CD4-positive, alpha-beta T cell (primary cell): Measurements from ENCODE around the gene SLC5A3. TPM values are rescaled to one million over a fixed set of nuclear protein-coding genes. Genes with fewer than 3 reads are reported as not detected.

ENCODE experiments used
- ATAC-seq: fragments of 200-7000 bp; cut with Tn5 transposase; one replicate; pipeline ENCODE4 v1.10.0; 2022; ENCODE audit warnings: mild to moderate bottlenecking; ENCODE audit not compliant: poor library complexity
- CTCF ChIA-PET: fragments of 350-600 bp; sonication (Branson Sonifier 250); formaldehyde crosslinking; loops from one replicate; lab custom pipeline; 2021; ENCODE audit warnings: antibody characterized with exemption, inconsistent platforms; lab: Charles Lee
- POLR2A ChIA-PET: fragments of 350-600 bp; sonication (Branson Sonifier 250); formaldehyde crosslinking; loops from one replicate; lab custom pipeline; 2021; ENCODE audit warnings: antibody characterized with exemption, inconsistent platforms; lab: Charles Lee
- DNase-seq, 14 experiments: peaks; one replicate each; pipeline ENCODE4 v3.0.0-alpha.2; 2013 to 2020; ENCODE audit warnings: mixed read lengths in 2 of 14
- H3K27ac ChIP-seq, 2 donors: one replicate each; pipeline versions ENCODE4 v1.5.1 to v1.7.0; 2013; ENCODE audit warnings: low read length in 2 of 2, low read depth in 1 of 2, mild to moderate bottlenecking in 1 of 2
- H3K27me3 ChIP-seq, 2 experiments: 1 replicate in 1 of 2; 2 replicates in 1 of 2; pipeline versions ENCODE4 v1.6.1 to v1.7.0; 2013; ENCODE audit warnings: low read length in 2 of 2, control low read depth in 1 of 2, mild to moderate bottlenecking in 1 of 2, moderate library complexity in 1 of 2; ENCODE audit not compliant: insufficient read depth in 2 of 2, control insufficient read depth in 1 of 2
- H3K36me3 ChIP-seq: one replicate; pipeline ENCODE4 v1.6.1; 2013; ENCODE audit warnings: low read length, control low read depth; ENCODE audit not compliant: insufficient read depth
- H3K4me1 ChIP-seq: one replicate; pipeline ENCODE4 v1.6.1; 2013; ENCODE audit warnings: low read length, control low read depth; ENCODE audit not compliant: insufficient read depth
- H3K4me3 ChIP-seq: one replicate; pipeline ENCODE4 v1.5.1; 2013; ENCODE audit warnings: mild to moderate bottlenecking, low read length, moderate library complexity
- H3K9me3 ChIP-seq, 2 experiments: 1 replicate in 1 of 2; 2 replicates in 1 of 2; pipeline versions ENCODE4 v1.6.1 to v1.7.0; 2013; ENCODE audit warnings: low read length in 2 of 2, mild to moderate bottlenecking in 2 of 2, control low read depth in 1 of 2, moderate library complexity in 1 of 2; ENCODE audit not compliant: control insufficient read depth in 1 of 2, insufficient read depth in 1 of 2
- H3K27ac Mint-ChIP-seq: one replicate; pipeline ENCODE4 v1.8.0; 2020; ENCODE audit warnings: mixed read lengths
- H3K27me3 Mint-ChIP-seq: one replicate; pipeline ENCODE4 v1.8.0; 2021; ENCODE audit warnings: mixed read lengths
- H3K36me3 Mint-ChIP-seq: one replicate; pipeline ENCODE4 v1.8.0; 2021; ENCODE audit warnings: low read depth, mixed read lengths
- H3K4me1 Mint-ChIP-seq: one replicate; pipeline ENCODE4 v1.8.0; 2021; ENCODE audit warnings: low read depth, mixed read lengths
- H3K4me3 Mint-ChIP-seq: one replicate; pipeline ENCODE4 v1.8.0; 2020; ENCODE audit warnings: mild to moderate bottlenecking, mixed read lengths
- H3K9me3 Mint-ChIP-seq: one replicate; pipeline ENCODE4 v1.8.0; 2020; ENCODE audit warnings: mixed read lengths
- intact Hi-C, 2 experiments: fragments of 100-400 bp; cut with DNase I in 1 of 2; cut with micrococcal nuclease in 1 of 2; formaldehyde crosslinking; loops; one replicate each; pipeline versions ENCODE4 v1.15.1 to v1.9.0; 2023 to 2025; cut with DNase I, micrococcal nuclease
- total RNA-seq, 174 experiments: library from RNA in 2 of 174; stranded (reverse) in 2 of 174; gene quantifications; one replicate each; pipeline ENCODE4 v1.2.3 and lab custom pipeline; 2021 to 2026
- TF ChIP-seq, protein P1 (sequence below): fragments of 200-600 bp; IDR thresholded peaks from one replicate; pipeline ENCODE4 v1.8.0; 2022; ENCODE audit warnings: antibody characterized with exemption, mild to moderate bottlenecking

SLC5A3 gene
- total RNA-seq, 2 experiments from 2014 or later, result 4.6 to 4.9 TPM

DNA sequence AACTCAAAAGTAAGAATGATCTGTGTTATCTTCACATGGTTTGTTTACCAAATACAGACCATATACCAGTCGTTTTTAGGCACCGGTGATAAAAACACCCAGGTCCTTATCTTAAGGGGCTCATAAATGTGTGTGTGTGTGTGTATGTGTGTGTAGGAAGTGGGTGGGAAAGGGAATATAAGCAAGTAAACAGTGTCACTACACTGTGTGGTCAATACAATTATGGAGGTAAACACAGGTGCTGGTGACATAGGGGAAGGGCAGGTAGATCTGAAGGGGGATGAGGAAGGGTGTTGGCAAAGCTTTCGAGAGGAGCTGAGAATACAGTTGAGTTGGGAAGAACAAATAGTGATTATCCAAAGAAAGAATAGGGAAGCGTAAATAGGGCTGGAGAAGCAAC, 19.1 kb upstream of the SLC5A3 start:
- Histone ChIP-seq H3K36me3 (no peaks in the 10 kb centered on the region), H3K4me3 (no peak overlapping the region), H3K9me3 (no peaks in the 10 kb centered on the region), H3K27me3 (no peaks in the 10 kb centered on the region), H3K27ac (no peak overlapping the region), H3K4me1 (no peaks in the 10 kb centered on the region)
- H3K36me3 Mint-ChIP-seq, result no peaks in the 10 kb centered on the region
- no peaks in the 10 kb centered on the region for H3K4me1 Mint-ChIP-seq
- ChIA-PET CTCF (interaction anchor here (1.4 kb wide), 1 partner anchor 130 kb away, joined by 4 read pairs; no protein-coding TSS in a partner anchor), POLR2A (interaction anchor here (1.6 kb wide), 1 partner anchor 105 kb away, joined by 3 read pairs; no protein-coding TSS in a partner anchor)
- intact Hi-C loops, result no loop called here
- TF ChIP-seq, protein P1, sequence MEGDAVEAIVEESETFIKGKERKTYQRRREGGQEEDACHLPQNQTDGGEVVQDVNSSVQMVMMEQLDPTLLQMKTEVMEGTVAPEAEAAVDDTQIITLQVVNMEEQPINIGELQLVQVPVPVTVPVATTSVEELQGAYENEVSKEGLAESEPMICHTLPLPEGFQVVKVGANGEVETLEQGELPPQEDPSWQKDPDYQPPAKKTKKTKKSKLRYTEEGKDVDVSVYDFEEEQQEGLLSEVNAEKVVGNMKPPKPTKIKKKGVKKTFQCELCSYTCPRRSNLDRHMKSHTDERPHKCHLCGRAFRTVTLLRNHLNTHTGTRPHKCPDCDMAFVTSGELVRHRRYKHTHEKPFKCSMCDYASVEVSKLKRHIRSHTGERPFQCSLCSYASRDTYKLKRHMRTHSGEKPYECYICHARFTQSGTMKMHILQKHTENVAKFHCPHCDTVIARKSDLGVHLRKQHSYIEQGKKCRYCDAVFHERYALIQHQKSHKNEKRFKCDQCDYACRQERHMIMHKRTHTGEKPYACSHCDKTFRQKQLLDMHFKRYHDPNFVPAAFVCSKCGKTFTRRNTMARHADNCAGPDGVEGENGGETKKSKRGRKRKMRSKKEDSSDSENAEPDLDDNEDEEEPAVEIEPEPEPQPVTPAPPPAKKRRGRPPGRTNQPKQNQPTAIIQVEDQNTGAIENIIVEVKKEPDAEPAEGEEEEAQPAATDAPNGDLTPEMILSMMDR, result no peak
- H3K27ac Mint-ChIP-seq, result no peak overlapping the region
- H3K4me3 Mint-ChIP-seq, result no peak overlapping the region
- H3K9me3 Mint-ChIP-seq, result no peaks in the 10 kb centered on the region
- no peaks in the 10 kb centered on the region for H3K27me3 Mint-ChIP-seq
- ATAC-seq (no peak), DNase-seq (no peak)

DNA sequence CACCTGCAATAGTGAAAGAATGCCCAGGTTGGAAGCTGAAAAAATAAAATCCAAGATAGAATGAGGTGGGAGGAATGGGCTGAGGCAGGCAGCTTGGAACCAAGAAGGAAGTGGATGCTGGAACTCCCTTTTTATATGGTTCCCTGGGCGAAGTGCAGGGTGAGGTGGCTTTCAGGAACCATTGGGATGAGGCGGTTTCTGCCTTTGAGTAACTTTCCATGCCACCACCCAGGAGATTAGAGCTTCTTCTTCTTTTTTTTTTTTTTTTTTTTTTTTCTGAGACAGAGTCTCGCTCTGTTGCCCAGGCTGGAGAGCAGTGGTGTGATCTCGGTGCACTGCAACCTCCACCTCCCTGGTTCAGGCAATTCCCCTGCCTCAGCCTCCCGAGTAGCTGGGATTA, 17.8 kb upstream of the SLC5A3 start:
- no peak overlapping the region for H3K4me3 ChIP-seq
- H3K27ac Mint-ChIP-seq, result no peak overlapping the region

DNA sequence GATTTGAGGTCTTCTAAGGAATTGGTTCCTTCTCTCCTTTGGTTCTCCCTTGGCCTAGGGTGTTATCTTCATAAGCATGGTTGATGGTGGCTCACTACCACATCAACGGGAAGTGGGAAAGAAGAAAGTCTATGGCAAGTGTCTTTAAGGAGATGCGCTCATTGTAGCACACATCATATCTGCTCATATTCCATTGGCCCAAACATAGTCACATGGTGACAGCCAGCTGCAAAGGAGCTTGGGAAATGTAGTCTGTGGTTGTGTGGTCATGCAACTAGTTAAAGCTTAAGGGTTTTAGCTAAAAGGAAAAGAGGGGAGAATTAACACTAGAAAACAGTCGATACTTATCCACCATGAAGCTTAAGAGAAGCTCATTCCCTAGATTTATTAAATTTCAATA, 11.4 kb upstream of the SLC5A3 start:
- Histone ChIP-seq H3K27me3 (no peaks in the 10 kb centered on the region), H3K4me1 (no peaks in the 10 kb centered on the region), H3K4me3 (no peak overlapping the region), H3K9me3 (no peaks in the 10 kb centered on the region), H3K36me3 (no peaks in the 10 kb centered on the region), H3K27ac (no peak overlapping the region)
- Mint-ChIP-seq H3K4me1 (no peaks in the 10 kb centered on the region), H3K27ac (no peak overlapping the region), H3K9me3 (peaks cover 6% of the 10 kb centered on the region), H3K4me3 (no peak overlapping the region), H3K27me3 (no peaks in the 10 kb centered on the region), H3K36me3 (no peaks in the 10 kb centered on the region)
- CTCF ChIA-PET, result interaction anchor here (1.0 kb wide), 1 partner anchor 39 kb away, joined by 5 read pairs; no protein-coding TSS in a partner anchor
- intact Hi-C loops, result loop anchor here in 1 of 2 experiments (1.0 kb wide), 1 partner anchor 51 kb away; no protein-coding TSS in a partner anchor
- POLR2A ChIA-PET, result no interaction called here
- ATAC-seq (no peak), DNase-seq (no peak)
- TF ChIP-seq, protein P1, result no peak

More for the DNA sequence above, 17.8 kb upstream of the SLC5A3 start:
- DNase-seq, result no peak
- Mint-ChIP-seq H3K4me3 (no peak overlapping the region), H3K4me1 (no peaks in the 10 kb centered on the region), H3K9me3 (no peaks in the 10 kb centered on the region), H3K27me3 (no peaks in the 10 kb centered on the region), H3K36me3 (no peaks in the 10 kb centered on the region)
- Histone ChIP-seq H3K27me3 (no peaks in the 10 kb centered on the region), H3K9me3 (no peaks in the 10 kb centered on the region), H3K4me1 (no peaks in the 10 kb centered on the region), H3K27ac (no peak overlapping the region), H3K36me3 (no peaks in the 10 kb centered on the region)
- intact Hi-C loops, result no loop called here
- ChIA-PET POLR2A (interaction anchor here (0.6 to 1.6 kb wide), 2 partner anchors 107 to 1892 kb away, joined by 3 read pairs; no protein-coding TSS in a partner anchor), CTCF (interaction anchor here (0.7 to 1.4 kb wide), 3 partner anchors 20 to 131 kb away, joined by 3 to 6 read pairs (median 4); no protein-coding TSS in a partner anchor)
- ATAC-seq, result no peak
- TF ChIP-seq, protein P1, result no peak
